ENCODE measurements around the gene WFDC11.
A peak's percentile ranks its signal among the peaks of the same experiment; 100 is the strongest.
"Not testable (repeated sequence)": the region's sequence is repeated elsewhere in the genome, so short reads cannot be mapped to it uniquely, and the experiment has no call there.

WFDC11 gene

DNA sequence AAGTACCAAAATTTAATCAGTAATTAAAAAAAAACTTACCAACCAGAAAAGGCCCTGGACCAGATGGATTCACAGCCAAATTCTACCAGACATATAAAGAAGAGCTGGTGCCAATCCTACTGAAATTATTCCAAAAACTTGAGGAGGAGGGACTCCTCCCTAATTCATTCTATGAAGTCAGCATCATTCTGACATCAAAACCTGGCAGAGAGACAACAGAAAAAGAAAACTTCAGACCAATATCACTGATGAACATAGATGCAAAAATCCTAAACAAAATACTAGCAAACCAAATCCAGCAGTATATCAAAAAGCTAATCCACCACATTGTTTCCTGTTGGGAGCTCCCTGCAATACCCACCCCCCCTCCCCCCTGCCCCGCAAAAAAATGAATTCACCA, at the start of gene WFDC11:
Gene WFDC11 (minus strand): TSS at position 101 of the 400 bp plus-strand sequence. CDS start 19,639 bp downstream, outside the sequence.
- Mint-ChIP-seq H3K36me3 (no peaks in the 10 kb centered on the region), H3K9me3 (peaks cover 6% of the 10 kb centered on the region), H3K27me3 (peaks cover 11% of the 10 kb centered on the region), H3K4me3 (no peak within 1 kb of the TSS), H3K27ac (no peak within 1 kb of the TSS), H3K4me1 (no peaks in the 10 kb centered on the region)
- DNase-seq (ENCODE audit: low spot score in 2 of 2) (no peak), ATAC-seq (ENCODE audit: low read depth) (no peak)

GRCh38 chr20:45716141-45716688, 46.2 kb upstream of the WFDC11 start:
- peak; percentile 51 for ATAC-seq (ENCODE audit: low read depth)
- H3K27me3 Mint-ChIP-seq; H3K36me3 Mint-ChIP-seq; DNase-seq (ENCODE audit: low spot score in 2 of 2); H3K9me3 Mint-ChIP-seq: not testable (repeated sequence)
- peaks cover 13% of the 10 kb centered on the region for H3K4me1 Mint-ChIP-seq
- peak overlapping the region; percentile 19 for H3K27ac Mint-ChIP-seq
- H3K4me3 Mint-ChIP-seq = peak overlapping the region; percentile 8

- Mint-ChIP-seq H3K9me3 (peaks cover 1% of the 10 kb centered on the region), H3K27ac (no peak within 1 kb of the TSS), H3K4me1 (peaks cover 7% of the 10 kb centered on the region), H3K27me3 (peaks cover 5% of the 10 kb centered on the region), H3K4me3 (no peak within 1 kb of the TSS), H3K36me3 (no peaks in the 10 kb centered on the region)
- DNase-seq (ENCODE audit: low spot score in 2 of 2) = no peak
- no peak for ATAC-seq (ENCODE audit: low read depth)
Measured at GRCh38 chr20:45704969-45705637, 35.1 kb upstream of the WFDC11 start, which contains the start of gene WFDC10B. Gene WFDC10B (minus strand): TSS chr20:45705019. CDS start chr20:45685992, 19,027 bp downstream.

GRCh38 chr20:45701873-45702272, 31.8 kb upstream of the WFDC11 start, which contains the start of gene WFDC13:
Gene WFDC13 (plus strand): TSS chr20:45702038. CDS start chr20:45702124, 86 bp downstream.
- peaks cover 5% of the 10 kb centered on the region for H3K27me3 Mint-ChIP-seq
- DNase-seq (ENCODE audit: low spot score in 2 of 2) = no peak
- peaks cover 9% of the 10 kb centered on the region for H3K4me1 Mint-ChIP-seq
- no peak for ATAC-seq (ENCODE audit: low read depth)
- no peak within 1 kb of the TSS for H3K4me3 Mint-ChIP-seq
- H3K36me3 Mint-ChIP-seq = no peaks in the 10 kb centered on the region
- no peaks in the 10 kb centered on the region for H3K9me3 Mint-ChIP-seq
- no peak within 1 kb of the TSS for H3K27ac Mint-ChIP-seq

- peak; percentile 46 for ATAC-seq (ENCODE audit: low read depth)
- H3K36me3 Mint-ChIP-seq = no peaks in the 10 kb centered on the region
- H3K27ac Mint-ChIP-seq = no peak overlapping the region
- H3K27me3 Mint-ChIP-seq = peaks cover 5% of the 10 kb centered on the region
- no peak overlapping the region for H3K4me3 Mint-ChIP-seq
- H3K4me1 Mint-ChIP-seq = peaks cover 9% of the 10 kb centered on the region
- DNase-seq (ENCODE audit: low spot score in 2 of 2) = no peak
- no peaks in the 10 kb centered on the region for H3K9me3 Mint-ChIP-seq
Measured at GRCh38 chr20:45701104-45701503, 31.1 kb upstream of the WFDC11 start.

DNA sequence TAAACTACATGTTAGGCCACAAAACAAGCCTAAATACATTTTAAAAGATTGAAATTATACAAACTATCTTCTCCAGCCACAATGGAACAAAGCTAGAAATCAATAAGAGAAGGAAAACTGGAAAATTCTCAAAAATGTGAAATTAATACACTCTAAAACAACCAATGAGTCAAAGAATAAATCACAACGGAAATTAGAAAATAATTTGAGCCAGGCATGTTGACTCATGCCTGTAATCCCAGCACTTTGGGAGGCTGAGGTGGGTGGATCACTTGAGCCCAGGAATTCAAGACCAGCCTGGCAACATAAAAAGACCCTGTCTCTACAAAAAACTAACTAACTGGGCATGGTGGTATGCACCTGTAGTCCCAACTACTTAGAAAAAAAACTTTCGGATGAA, 25.5 kb upstream of the WFDC11 start:
- H3K27ac Mint-ChIP-seq = no peak overlapping the region
- H3K4me1 Mint-ChIP-seq = peaks cover 2% of the 10 kb centered on the region
- H3K36me3 Mint-ChIP-seq = no peaks in the 10 kb centered on the region
- no peak overlapping the region for H3K4me3 Mint-ChIP-seq
- H3K27me3 Mint-ChIP-seq = peaks cover 11% of the 10 kb centered on the region
- no peak for ATAC-seq (ENCODE audit: low read depth)
- no peak for DNase-seq (ENCODE audit: low spot score in 2 of 2)
- peaks cover 1% of the 10 kb centered on the region for H3K9me3 Mint-ChIP-seq

DNA sequence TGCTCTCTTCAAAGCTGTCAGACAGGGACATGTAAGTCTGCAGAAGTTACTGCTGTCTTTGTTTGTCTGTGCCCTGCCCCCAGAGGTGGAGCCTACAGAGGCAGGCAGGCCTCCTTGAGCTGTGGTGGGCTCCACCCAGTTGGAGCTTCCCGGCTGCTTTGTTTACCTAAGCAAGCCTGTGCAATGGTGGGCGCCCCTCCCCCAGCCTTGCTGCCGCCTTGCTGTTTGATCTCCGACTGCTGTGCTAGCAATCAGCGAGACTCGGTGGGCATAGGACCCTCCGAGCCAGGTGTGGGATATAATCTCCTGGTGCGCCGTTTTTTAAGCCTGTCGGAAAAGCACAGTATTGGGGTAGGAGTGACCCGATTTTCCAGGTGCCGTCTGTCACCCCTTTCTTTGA, 23.3 kb upstream of the WFDC11 start:
- H3K36me3 Mint-ChIP-seq; H3K4me1 Mint-ChIP-seq; H3K27ac Mint-ChIP-seq; H3K9me3 Mint-ChIP-seq; H3K4me3 Mint-ChIP-seq; ATAC-seq (ENCODE audit: low read depth); DNase-seq (ENCODE audit: low spot score in 2 of 2): not testable (repeated sequence)
- H3K27me3 Mint-ChIP-seq = peaks cover 13% of the 10 kb centered on the region

- Mint-ChIP-seq H3K4me3 (no peak overlapping the region), H3K36me3 (no peaks in the 10 kb centered on the region), H3K4me1 (peaks cover 2% of the 10 kb centered on the region), H3K27me3 (peaks cover 9% of the 10 kb centered on the region), H3K27ac (no peak overlapping the region), H3K9me3 (peaks cover 1% of the 10 kb centered on the region)
- DNase-seq (ENCODE audit: low spot score in 2 of 2) = no peak
- no peak for ATAC-seq (ENCODE audit: low read depth)
Measured at GRCh38 chr20:45685896-45686295, 15.9 kb upstream of the WFDC11 start.

GRCh38 chr20:45679650-45680049, 9.6 kb upstream of the WFDC11 start:
- Mint-ChIP-seq H3K9me3 (peaks cover 26% of the 10 kb centered on the region), H3K4me1 (no peaks in the 10 kb centered on the region), H3K36me3 (peaks cover 11% of the 10 kb centered on the region), H3K4me3 (no peak overlapping the region), H3K27ac (no peak overlapping the region), H3K27me3 (peaks cover 10% of the 10 kb centered on the region)
- DNase-seq (ENCODE audit: low spot score in 2 of 2) (no peak), ATAC-seq (ENCODE audit: low read depth) (no peak)

DNA sequence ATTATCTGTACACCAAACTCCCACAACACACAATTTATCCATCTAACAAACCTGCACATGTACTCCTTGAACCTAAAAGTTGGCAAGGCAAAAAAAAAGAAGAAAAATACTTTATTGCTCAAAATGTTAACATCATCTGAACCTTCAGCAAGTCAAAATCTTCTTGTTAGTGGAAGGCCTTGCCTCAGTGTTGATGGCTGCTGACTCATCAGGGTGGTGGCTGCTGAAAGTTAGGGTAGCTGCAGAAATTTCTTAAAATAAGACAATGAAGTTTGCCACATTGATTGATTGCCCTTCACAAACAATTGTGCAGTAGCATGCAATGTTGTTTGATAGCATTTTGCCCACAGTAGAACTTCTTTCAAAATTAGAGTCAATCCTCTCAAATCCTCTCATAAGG, 2.7 kb upstream of the WFDC11 start:
- DNase-seq (ENCODE audit: low spot score in 2 of 2) (no peak), ATAC-seq (ENCODE audit: low read depth) (no peak)
- Mint-ChIP-seq H3K4me1 (no peaks in the 10 kb centered on the region), H3K9me3 (peaks cover 16% of the 10 kb centered on the region), H3K4me3 (no peak overlapping the region), H3K27ac (no peak overlapping the region), H3K36me3 (peaks cover 3% of the 10 kb centered on the region), H3K27me3 (peaks cover 11% of the 10 kb centered on the region)

DNA sequence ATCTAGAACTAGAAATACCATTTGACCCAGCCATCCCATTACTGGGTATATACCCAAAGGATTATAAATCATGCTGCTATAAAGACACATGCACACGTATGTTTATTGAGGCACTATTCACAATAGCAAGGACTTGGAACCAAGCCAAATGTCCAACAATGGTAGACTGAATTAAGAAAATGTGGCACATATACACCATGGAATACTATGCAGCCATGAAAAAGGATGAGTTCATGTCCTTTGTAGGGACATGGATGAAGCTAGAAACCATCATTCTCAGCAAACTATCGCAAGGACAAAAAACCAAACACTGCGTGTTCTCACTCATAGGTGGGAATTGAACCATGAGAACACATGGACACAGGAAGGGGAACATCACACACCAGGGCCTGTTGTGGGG, 13.0 kb downstream of the WFDC11 start:
- not testable (repeated sequence) for H3K36me3 Mint-ChIP-seq; ATAC-seq (ENCODE audit: low read depth); H3K4me1 Mint-ChIP-seq; H3K27me3 Mint-ChIP-seq; H3K9me3 Mint-ChIP-seq; DNase-seq (ENCODE audit: low spot score in 2 of 2); H3K4me3 Mint-ChIP-seq; H3K27ac Mint-ChIP-seq

DNA sequence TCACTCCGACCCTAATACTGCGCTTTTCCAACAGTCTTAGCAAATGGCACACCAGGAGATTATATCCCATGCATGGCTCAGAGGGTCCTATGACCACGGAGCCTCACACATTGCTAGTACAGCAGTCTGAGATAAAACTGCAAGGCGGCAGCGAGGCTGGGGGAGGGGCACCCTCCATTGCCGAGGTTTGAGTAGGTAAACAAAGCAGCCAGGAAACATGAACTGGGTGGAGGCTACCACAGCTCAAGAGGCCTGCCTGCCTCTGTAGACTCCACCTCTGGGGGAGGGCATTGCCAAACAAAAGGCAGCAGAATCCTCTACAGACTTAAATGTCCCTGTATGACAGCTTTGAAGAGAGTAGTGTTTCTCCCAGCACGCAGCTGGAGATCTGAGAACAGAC, 18.3 kb downstream of the WFDC11 start:
- H3K4me1 Mint-ChIP-seq; H3K36me3 Mint-ChIP-seq; DNase-seq (ENCODE audit: low spot score in 2 of 2); H3K4me3 Mint-ChIP-seq; H3K27ac Mint-ChIP-seq; H3K27me3 Mint-ChIP-seq; ATAC-seq (ENCODE audit: low read depth); H3K9me3 Mint-ChIP-seq: not testable (repeated sequence)

- ATAC-seq (ENCODE audit: low read depth) (no peak), DNase-seq (ENCODE audit: low spot score in 2 of 2) (no peak)
- Mint-ChIP-seq H3K9me3 (no peaks in the 10 kb centered on the region), H3K4me3 (no peak overlapping the region), H3K4me1 (no peaks in the 10 kb centered on the region), H3K36me3 (no peaks in the 10 kb centered on the region), H3K27ac (no peak overlapping the region), H3K27me3 (peaks cover 9% of the 10 kb centered on the region)
Measured at GRCh38 chr20:45649312-45649863, 20.7 kb downstream of the WFDC11 start.

- peaks cover 10% of the 10 kb centered on the region for H3K27me3 Mint-ChIP-seq
- no peaks in the 10 kb centered on the region for H3K36me3 Mint-ChIP-seq
- no peak for ATAC-seq (ENCODE audit: low read depth)
- no peaks in the 10 kb centered on the region for H3K4me1 Mint-ChIP-seq
- no peak overlapping the region for H3K4me3 Mint-ChIP-seq
- H3K9me3 Mint-ChIP-seq = no peaks in the 10 kb centered on the region
- H3K27ac Mint-ChIP-seq = no peak overlapping the region
- no peak for DNase-seq (ENCODE audit: low spot score in 2 of 2)
Measured at GRCh38 chr20:45647441-45648050, 22.5 kb downstream of the WFDC11 start.

Measured in memory B cell (primary cell).